HuH-7 (cell line): ENCODE data around the gene ALDH3B2.
A peak's percentile ranks its signal among the peaks of the same experiment; 100 is the strongest.
"Not testable (repeated sequence)": the region's sequence is repeated elsewhere in the genome, so short reads cannot be mapped to it uniquely, and the experiment has no call there.

Experiments
- DNase-seq: peaks from one replicate; pipeline ENCODE4 v3.0.0; 2011; ENCODE audit warnings: low spot score

Gene ALDH3B2

DNA sequence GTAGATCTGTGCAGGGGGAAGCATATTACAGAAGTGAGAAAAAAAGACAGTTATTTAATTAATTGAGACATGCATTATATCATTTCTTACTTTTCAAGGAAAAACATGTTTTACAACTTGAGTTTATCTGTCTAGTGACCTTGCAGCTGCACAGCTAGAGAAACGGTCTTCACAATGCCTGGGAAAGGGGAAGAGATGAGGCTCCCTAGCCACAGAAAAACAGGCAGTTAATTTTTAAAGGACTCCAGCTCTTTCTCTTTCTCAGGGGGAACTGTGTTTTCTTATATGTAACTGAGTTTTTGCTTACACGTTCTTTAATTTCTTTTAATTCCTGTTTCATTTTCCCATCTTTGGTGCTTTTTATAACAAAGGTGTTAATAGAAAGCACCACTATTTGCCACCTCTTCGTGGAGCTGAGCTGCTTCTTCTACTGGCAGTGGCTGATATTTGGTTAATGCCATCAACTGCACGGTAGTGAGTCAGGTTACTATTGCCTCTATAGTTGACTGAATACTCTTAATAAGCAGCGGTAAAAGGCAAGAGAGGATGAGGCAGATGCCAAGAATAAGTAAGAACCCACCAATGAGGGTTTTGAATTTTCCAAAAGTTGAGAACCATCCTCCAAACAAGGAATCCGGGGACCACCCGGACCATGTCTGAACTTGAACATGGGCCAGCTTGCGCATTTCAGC lies 11.4 kb upstream of the ALDH3B2 start:
- not testable (repeated sequence) for DNase-seq

DNA sequence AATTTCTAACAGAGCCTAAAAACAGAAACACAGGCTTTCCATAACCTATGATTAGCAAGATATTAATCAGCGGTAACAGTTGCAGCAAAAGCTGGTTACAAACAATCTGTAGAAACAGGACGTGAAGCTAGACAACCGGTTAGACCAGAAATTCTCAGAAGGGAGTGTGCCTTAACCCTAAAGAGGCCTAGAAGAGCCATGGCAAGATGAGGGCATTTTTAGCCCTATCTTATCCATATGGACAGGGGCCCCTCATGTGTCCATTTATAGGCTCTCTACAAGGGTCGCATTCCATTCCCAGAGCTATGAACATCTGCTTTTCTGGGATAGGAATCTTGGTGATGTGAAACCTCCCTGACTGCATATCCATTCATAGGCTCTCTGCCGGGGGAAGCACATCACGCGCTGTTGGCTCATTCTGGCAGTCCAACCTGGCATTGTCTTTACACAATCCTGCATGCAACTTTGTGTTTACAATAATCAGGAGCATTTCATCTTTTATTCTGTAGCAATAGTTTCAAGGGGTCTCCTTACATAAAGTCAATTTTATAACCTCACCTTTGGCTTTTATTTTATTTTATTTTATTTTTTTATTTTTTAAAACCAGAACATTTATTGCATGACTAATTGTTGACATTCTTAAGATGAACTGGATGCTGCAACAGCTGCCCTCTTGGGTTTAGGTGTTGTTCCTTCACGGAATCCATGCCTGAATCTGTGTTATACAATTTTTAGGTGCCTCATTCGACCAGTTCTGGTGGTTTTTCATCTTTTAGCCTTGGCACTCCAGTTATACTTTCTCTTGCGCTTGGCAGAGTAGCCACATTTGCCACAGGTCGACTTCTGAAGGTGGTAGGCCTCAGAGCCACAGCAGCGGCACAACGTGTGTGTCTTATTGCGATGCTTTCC lies 8.0 kb upstream of the ALDH3B2 start:
- DNase-seq, result not testable (repeated sequence)

DNA sequence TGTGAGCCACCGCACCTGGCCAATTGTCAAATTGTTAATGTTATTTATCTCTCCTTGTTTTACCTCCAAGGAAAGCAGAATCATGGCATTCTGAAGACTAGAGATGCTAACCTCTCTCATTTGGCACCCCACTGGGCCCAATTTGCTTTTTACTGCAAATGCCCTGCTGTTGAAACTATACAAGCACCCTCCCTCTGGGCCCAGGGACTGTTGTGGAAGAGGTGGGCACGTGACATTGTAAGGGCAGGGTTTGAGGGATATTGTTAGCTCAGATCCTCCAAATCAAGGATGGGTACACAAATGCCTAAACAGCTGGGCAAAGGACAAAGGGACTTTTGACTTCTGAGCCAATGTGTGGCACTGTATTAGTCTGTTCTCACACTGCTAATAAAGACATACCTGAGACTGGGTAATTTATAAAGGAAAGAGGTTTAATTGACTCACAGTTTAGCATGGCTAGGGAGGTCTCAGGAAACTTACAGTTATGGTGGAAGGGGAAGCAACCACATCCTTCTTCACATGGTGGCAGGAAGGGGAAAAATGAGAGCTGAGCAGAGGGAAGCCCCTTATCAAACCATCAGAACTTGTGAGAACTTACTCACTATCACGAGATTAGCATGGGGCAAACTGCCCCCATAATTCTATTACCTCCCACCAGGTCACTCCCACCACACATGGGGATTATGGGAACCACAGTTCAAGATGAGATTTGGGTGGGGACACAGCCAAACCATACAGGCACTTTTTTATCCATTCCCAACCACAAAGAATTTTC lies 6.5 kb upstream of the ALDH3B2 start:
- no peak for DNase-seq

DNA sequence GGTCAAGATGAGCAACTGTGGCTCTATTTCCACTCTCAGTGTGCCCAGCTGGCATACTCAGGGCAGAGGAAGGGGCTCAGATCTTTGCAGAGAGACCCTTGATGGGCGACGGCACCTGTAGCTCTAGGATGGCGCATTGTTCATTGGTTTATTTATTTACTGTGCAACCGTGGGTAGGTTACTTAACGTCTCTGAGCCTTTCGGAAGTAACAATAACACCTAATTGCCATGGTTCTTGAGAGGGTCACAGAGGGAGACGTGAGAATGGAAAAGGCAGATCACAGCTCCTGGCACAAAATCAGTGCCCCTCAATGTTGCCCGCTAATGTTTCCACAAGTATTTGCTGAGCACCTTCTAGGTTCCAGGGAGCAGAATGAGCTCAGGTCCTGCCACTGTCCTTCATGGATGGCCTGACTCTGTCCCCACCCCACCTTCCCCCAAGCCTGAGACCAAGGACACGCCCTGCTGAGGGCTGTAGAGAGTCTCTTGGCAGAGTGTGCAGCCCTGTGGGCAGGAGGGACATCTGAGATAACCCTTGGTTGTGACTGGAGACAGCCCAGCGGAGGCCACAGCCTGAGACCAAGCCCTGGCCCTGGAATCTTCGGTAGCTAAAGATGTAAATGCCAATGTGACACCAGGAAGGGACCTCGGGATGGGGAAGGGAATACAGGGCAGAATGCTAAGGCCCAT lies 780 bp upstream of the ALDH3B2 start:
- DNase-seq, result no peak

DNA sequence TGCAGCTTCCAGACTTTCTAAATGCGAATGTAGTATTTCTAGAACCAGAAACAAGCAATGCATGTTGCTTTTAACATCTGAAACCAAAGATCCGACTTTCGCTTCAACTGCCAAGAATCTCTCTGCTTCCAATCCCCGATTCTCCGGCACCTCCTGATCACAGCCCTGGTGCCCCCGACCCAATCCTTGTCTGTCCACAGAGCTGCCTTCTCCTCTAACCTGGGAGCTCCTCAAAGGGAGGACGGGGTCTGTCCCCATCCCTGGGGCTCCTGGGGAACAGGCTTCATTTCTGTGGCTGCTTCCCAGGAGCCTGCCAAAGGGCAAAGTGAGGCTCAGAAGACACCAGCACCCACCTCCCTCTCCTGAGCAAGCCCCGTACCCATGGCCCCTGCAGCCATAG lies 521 bp downstream of the ALDH3B2 start:
- DNase-seq, result no peak

DNA sequence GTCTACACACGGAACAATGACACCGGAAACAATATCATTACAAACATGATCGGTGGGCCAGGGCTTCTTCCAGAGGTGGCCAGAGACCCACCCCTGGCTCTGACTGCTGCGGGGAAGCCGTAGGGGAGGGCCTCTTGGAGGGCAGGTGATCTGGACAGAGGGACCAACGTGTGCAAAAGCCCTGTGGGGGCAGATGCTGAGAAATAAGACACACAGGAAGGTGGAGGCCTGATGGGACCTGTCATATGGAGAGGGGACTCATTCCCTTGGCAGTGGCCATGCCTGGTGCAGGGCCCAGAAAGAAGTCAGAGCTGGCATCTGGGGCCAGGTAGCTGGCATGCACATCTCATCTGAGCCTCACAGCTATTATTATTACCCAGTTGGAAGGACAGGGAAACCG lies 1.1 kb downstream of the ALDH3B2 start:
- DNase-seq, result no peak

DNA sequence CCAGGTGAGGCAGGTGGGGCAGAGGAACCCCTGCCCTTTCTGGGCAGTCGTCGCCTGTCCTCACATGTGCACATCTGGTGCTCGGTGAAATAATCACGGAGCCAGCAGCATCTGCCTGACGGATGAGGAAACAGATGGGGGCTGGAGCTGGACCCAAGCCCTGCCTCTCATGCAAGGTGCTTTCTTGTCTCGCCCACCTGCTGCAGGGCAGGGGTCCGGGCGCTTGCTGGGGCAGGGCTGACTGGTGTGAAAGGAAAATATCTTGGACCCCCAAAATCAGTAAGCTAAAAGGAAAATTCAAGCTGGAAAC lies 3.3 kb downstream of the ALDH3B2 start:
- no peak for DNase-seq

DNA sequence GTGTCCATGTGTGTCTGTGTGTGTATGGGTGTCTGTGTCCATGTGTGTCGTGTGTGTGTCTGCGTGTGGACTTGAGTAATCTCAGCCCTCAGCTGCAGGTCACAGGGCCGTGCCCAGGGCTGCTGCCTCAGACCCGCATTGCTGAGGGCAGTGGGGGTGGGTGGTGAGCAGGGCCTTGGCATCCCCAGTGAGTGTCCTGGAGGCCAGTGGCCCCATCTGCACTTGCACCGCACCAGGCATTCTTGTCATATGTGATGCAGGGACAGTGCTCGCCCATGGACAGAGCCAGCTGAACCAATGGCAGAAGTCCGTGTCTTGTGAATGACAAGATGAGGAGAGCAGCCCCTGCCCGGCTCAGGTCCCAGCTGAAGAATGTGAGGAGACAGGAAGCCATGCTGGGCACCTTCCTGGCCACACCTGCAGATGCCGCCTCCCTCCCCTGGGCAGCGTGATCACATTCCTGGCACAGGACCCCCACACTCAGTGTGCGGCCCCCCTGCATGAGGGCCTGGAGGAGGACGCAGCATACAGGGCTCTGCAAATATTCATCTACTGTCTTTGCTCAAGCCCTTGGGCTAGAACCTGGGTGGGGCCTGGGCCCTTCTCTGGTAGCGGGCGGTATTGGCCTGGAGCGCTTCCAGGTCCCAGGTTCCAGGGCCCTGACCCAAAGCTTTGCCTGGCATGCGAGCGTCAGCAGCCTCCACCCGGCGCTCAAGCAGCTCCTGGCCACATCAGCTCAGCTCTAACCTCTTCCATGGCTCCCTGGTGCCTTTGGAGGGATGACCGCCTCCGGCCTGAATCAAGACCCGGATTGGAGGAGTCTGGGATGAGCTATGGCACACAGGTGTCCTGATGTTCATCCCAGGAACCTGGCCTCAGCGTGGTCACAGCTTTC lies 3.9 kb downstream of the ALDH3B2 start:
- peak; percentile 43 for DNase-seq

DNA sequence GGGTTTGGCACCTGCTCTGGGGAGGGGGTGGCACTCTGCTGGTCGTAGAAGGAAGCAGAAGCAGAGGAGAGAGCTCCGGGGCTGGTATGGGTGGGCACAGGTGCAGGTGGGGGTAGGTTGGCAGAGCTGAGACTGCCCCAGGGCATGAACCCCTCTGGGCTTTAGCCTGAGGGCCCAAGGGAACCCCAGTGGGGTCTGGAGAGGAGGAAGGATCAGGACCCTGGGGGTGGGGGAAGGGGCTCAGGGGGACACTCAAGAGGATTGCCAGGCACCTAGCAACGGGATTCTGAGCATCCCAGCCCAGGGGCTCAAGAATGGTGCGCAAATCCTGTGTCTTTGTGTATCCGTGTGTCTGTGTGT lies 6.3 kb downstream of the ALDH3B2 start:
- no peak for DNase-seq

DNA sequence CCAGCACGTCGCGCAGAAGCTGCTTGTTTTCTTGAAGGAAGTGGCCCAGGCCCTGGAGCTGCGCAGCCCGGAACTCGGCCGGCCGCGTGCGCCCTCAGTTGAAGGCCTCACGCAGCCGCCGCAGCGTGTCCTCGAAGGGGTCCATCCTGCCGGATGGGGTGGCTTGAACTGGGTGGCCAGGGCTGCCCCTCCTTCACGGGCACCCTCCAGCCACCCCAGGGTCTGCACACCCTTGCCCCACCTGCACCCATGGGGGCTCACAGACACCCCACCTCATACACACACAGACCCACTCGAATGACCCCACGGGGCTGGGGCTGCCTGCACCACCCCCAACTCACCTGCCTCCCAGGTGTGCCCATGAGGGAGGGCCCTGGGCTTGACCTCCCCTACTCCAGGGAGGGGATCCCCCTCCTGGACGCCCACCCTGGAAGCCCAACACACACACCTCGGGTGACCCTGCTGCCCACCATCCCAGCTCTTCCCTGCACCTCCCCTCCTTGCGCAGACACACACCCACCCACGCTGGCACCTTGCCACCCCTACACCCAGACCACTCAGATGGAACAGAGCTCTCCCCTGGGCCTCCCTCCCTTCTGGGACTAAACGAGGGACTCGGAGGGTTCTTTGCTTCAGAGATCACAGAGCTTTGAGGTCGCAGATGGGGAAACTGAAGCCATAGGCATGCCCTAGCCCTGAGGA lies 6.8 kb downstream of the ALDH3B2 start:
- DNase-seq, result peak; percentile 56

DNA sequence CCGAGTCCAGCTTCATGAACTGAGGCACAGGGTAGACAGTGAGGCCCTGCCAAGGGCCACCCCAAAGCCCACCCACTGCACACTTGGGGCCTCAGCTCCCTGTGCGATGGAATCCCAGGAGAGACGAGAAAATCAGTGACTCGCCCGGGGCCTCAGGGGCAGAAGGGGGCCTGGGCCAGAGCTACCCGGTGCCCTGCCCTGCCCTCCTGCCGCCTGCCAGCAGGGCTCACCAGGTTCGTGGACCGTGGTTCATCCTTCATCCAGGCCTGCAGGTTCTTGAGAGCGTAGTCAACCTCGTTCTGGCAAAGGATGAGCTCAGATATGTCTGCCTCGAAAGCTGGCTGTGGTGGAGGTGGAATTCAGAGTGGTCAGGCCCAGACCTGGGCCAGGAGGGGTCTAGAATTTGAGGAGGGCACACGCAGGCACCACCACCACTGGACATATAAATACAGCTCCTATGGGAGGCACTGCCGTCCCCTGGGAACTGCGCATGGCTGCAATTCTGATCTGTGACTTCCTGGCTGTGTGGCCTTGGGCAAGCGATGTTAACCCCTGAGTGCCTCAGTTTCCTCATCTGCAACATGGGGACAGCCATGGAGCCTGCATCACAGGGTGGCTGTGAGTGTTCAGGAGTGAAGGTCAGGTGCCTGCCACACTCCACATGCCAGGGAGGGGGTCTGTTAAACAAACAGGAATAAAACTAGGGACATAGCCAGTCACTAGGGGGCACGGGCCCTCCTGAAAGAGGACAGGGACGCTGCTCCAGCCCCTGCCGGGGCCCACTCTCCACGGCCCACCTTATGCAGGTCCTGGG lies 7.5 kb downstream of the ALDH3B2 start:
- DNase-seq, result peak; percentile 46

DNA sequence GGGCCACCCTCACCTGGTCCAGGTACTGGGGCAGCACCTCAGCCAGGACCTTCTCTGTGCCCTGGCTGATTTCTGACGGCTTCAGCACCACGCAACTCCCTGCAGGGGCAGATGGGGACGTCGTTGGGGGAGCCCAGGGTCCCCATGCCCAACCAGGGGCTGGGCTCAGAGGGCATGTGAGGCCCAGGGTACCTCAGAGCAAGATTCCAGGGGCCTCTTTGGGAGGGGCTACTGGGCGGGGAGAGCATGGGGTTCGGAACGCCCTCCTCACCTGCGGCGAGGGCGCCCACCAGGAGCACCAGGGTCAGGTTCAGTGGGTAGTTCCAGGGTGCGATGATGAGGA lies 8.1 kb downstream of the ALDH3B2 start:
- peak; percentile 36 for DNase-seq

DNA sequence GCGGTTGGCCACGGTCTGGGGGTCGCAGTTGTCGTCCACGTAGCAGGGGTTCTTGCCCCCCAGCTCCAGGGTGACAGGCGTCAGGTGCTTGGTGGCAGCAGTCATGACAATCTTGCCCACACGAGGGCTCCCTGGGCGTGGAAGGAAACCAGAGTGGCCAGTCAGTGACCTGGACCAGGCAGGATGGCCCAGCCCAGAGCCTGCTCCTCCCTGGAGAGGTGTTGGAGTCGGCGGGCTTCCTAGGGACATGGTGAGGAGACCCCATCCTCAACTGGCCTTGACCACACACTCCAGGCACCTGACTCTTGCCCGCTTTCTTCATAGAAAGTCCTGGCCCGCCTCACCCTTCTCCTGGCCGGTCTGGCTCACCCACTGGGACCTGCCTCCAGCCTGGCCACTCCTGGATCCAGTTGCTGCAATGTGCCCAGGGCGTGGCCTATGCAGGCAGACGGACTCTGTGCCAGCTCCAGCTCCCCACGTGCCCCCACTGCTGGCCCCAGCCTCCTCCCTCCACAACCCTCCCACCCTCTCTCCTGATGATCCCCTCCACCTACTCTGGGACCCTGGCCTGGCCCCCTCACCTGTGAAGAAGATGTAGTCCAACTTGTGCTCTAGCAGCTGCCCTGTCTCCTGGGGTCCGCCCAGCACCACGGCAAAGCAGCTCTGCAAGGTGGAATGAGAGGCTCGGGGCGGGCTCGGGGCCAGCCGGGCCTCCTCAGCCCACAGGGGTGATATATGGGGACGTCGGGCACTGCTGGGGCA lies 8.7 kb downstream of the ALDH3B2 start:
- DNase-seq, result peak; percentile 89

DNA sequence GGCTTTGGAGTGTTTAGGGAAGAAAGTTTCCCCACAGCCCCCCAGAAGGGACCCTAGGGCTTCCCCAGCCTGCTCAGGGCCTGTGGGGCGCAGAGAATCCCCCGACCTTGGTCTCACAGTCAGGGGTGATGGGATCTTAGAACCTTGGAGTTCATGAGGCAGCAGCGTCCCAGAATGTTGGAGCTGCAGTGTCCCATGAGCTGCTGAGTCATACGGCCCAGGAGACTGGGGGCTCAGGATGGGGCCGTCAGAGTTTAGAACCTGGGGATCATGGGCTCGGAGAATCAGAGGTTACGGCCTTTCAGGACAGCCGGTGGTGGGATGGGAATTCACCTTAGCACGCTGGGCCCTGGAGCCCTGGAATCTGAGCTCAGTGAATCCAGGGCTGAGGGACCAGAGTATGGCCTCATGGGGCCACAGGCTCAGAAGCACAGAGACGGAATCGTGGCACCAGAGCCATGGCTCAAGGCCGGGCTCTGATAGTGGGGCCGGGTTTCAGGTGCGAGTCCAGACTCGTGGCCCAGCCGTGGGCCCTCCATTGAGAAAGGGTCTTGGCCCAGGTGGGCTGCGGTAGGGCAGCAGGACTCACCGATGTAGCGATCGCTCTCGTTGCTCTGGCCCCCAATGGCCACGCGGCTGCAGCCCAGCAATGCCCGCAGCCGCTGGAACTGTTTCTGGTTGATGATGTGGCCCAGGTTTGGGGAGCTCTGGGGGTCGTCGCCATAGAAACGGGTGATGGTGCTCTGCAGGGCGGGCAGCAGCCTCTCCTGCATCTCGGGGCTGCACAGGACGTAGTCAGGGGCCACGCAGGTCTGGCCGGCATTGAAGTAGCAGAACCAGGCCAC lies 9.5 kb downstream of the ALDH3B2 start:
- DNase-seq, result peak; percentile 60

DNA sequence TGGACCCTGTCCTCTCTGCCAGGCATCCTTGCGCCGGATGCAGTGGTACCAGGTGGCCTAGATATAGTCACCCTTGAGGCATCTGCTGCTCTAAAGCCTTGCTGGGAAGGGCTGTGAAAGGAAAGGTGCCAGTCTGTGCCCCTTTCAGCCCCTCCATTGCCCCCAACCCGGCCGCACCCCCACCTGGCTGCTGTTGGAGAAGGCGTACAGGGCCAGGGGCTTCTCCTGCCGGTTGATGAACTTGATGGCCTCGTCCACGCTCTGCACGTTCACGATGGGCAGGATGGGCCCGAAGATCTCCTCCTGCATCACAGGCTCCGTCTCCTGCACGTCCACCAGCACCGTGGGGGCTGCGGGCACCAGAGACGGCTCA lies 10.2 kb downstream of the ALDH3B2 start:
- DNase-seq, result no peak

DNA sequence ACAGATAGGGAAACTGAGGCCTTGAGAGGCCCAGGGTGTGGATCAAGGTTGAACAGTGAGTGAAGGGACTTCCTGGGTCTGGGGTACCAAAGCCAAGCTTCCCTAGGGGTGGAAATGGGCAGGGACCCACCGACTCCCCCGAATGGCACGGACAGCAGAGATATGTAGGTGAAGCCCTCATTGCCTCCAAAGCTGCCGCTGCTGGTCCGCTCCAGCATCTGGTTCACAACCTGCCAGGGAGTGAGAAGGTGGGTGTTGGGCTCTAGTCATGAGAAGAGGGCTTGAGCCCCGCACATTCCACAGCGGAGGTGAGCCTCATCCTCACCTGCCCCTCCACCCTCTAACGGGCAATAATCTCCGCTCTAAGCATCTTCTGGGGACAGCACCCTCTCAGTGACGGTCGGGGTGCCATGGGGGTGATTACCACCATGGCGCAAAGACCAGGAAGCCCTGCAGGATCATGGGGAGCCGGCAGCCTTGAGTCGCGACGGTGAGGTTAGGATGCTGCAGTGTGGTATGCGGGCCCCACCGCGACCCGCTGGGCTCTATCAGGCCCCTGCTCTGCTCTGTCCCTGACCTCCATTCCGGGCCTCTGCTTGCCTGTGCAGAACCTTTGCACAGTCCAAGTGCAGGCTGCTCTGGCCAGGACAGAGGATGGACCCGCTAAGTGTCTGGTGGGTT lies 10.8 kb downstream of the ALDH3B2 start:
- no peak for DNase-seq

DNA sequence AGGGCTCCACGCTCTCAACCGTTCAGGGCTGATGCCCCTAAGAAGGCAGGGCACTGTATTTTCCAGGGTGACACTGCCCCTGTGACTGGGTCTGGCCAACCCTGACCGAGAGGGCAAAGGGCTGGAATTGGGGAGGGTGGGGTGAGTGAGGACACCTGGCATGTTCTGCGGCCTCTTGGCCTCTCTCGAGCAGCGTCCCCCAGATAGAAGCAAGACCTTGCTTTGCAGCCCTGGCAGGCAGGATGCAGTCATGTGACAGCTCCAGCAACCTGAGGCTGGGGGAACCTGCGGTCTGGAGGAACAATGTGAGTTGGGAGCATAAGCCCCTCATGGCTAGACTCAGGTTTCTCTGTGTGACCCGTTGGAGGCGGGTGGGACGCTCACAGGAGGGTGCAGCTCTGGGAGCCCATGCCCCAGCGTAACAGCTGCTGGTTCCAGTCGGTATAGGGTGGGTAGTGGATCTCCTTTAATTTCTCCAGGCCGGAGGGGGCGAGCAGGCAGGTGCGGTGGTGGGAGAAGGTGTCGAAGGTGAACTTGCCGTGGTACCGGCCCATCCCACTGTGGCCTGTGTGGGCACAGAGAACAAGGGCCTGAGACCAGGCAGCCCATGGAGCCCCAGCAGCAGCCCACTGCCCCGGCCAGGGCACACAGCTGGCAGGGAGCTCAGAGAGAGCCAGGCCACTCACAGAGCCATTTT lies 11.4 kb downstream of the ALDH3B2 start:
- no peak for DNase-seq
